GM18868 (cell line): ENCODE measurements around the gene JOSD1.
"Not testable (repeated sequence)": the region's sequence is repeated elsewhere in the genome, so short reads cannot be mapped to it uniquely, and the experiment has no call there.

Experiments used
- ATAC-seq: cut with Tn5 transposase; IDR thresholded peaks from one replicate; pipeline ENCODE4 v1.9.1; 2021; ENCODE audit warnings: mild to moderate bottlenecking, moderate library complexity; ENCODE audit not compliant: unreplicated experiment

Gene JOSD1

DNA sequence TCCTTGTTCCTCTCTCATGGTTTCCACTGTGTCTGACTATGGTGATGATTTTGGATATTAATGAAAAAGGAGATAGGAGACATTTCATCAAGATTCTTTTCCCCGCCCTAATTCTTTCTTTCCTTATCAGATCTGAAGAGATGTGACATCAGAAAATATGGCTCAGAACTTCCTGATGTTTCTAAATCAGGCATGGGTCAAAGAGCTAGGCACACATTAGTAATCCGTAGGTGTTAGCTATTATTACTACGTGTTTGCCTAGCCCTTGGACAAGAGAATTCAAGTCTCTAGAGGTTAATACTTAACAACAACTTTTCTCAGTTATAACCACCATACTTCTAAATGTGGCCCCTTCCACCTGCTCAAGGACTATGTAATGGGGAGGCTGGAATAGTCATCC, 5.8 kb downstream of the JOSD1 start:
- ATAC-seq: no peak

DNA sequence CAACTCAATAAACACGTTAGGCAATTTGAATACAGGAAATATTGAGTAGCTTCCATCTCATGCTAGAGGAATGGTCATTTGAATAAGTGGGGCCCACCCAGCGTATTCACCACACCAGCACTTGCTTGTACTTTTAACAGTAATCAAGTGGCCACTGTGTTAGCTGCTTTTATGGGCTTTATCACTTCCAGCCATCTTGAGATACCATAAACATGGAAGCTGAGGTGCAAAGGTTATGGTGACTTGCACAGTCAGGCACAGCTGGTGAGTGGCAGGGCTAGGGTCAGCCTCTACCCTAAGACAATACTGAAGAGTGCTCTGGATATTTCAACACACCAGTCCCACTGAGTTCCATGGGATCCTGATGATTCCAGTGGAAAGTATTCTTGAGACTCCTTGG, 6.7 kb downstream of the JOSD1 start:
- ATAC-seq: no peak

DNA sequence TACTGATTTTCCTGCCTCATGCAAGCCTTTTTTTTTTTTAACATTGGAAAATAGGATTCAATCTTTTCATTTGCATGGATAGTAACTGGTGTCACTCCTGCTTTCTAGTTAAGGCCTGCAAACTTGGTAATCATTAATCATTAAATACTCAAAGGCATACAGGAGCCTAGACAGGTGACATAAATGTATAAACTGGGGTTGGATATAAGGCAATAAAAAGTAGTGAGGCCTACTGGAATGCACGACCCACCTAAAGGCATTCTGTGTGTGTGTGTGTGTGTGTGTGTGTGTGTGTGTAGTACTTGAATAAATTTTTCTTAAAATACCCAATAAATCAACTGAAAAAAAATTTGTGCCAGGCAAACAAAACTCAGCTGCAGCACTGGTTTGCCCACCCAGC, 11.1 kb downstream of the JOSD1 start:
- no peak for ATAC-seq

DNA sequence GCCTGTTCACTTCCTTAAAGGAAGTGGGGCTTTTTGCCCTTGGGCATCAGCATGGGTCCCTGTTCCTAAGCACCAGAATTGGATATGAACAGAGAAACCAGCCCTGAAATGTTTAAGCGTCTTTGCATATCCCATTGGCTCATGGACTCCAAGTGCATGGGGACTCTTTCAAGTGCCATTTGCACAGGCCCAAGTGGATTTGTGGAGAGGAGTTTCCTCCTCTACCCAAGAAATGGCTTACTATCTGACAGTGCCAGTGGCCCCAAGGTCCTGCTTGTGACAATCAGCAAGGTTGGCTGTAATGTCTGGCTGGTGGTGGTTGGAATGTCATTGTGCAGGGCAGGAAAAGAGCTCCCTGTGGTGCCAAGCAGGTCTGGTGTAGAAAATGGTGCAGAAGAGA, 15.0 kb downstream of the JOSD1 start:
- no peak for ATAC-seq

DNA sequence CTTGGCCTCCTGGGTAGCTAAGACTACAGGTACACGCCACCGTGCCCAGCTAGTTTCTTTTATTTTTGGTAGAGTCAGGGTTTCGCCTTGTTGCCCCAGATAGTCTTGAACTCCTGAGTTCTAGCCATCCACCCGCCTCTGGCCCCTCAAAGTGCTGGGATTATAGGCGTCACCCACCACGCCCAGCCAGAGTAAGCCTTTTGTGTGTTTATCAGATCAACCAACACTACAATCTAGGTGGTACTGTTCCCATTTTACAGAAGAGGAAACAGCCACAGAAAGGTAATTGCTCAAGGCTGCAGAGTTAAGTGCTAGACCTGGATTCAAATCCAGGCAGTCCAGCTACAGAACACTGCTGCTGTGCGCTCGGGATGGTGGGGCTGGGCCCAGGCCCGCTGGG, 15.8 kb downstream of the JOSD1 start:
- ATAC-seq: no peak

DNA sequence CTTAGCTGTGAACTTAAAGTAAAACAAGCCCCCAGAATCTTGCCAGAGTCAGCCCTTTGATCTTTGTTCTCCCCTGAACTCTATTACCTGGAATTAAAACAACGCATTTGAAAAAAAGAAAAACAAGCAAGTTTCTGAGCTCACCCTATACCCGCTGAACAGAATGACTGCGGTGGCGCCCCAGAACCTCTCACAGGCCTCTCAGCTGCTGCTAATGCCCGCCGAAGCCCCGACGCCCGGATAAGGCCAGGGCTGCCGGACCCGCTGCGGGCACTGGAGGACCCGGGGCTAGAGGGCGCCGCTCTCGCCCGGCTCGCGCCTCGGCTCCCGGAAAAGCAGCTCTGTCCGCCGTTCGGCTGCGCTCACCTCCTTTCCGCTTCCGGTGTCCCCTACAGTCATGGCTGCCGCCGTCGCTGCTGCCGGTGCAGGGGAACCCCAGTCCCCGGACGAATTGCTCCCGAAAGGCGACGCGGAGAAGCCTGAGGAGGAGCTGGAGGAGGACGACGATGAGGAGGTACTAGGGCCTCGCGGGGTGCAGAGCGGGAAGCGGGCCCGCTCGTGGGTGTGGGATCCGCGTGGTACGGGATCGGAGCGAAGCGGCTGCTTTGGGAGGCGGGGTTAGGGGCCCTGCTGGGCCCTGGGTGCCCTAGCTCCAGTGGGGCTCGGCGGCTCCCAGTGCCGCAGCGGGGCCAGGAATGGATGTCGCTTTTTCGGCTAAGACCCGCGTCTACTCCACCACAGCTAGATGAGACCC, 19.0 kb downstream of the JOSD1 start, which contains the start of gene TOMM22:
Gene TOMM22 (plus strand): TSS at position 376 of the 754 bp plus-strand sequence. CDS start 22 bp downstream, at position 398.
- ATAC-seq: peak; percentile 96

DNA sequence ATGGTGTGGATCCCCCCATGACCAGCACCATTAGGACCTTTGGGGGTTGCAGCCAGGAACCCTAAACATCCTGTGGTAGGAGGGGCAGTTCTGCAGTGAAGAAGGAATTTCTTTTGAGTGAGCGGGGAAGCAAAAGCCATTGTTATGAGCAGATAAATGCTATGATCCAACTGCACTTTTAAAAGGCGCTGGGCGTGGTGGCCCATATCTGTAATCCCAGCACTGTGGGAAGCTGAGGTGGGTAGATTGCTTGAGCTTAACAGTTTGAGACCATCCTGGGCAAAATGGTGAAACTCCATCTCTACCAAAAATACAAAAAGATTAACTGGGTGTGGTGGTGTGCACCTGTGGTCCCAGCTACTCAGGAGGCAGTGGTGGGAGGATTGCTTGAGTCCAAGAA, 24.9 kb downstream of the JOSD1 start:
- ATAC-seq: no peak

DNA sequence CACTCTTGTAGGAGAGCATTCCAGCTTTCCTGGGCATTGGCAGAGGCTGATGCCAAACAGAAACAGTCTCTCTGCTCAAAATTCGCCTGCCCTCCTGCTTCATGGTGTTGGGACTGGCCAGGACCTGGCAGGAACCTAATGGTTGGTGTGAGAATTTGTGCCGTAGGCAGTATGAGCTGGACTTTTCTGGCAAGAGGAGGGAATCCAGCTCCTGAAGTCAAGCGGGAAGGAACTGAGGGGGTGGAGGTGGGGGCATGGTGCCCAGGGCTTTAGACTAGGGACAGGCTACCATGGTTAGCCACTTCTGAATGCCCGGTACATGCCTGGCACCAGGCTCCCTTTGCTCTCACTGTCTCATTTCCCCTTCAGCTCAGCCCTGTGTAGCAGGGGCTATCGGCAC, 25.9 kb downstream of the JOSD1 start:
- ATAC-seq: no peak

DNA sequence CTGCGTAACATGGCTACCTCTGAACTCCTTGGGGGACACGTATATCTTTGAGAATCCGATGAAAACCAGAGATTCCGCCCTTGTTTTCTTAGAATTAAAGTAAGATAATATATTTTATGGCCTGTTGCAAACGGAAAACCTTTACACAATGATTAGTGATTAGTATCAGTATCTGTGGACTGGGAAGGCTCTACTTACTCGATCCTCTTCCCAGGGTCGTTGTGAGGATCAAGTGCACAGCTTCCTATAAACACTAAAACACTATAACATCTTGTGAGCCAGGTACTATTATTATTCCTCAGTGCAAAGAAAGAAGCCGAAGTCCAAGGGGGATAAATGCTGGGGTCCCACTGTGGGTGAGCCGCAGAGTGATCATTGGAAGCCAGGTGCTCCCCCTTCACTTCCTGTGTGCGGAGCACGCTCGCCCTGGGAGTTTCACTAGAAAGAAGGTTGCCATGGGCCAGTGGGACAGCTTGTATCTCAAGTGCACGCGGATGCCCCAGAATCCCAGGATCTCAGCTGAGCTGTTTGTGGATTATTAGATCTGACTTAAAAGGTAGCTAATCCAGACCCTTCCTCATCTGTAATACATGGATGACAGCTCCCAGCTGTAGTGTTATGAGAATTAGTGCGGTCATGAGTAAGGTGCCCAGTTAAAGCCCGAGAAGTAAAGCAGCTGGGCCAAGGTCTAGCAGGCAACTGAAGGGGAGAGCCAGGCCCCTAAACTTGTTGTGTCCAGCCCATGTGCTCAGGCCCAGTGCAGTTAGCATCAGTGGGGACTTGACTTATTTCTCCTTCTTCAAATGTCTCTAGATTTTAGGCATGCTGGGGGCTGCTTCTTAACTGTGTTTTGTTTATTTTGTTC, 43.5 kb downstream of the JOSD1 start:
- no peak for ATAC-seq

DNA sequence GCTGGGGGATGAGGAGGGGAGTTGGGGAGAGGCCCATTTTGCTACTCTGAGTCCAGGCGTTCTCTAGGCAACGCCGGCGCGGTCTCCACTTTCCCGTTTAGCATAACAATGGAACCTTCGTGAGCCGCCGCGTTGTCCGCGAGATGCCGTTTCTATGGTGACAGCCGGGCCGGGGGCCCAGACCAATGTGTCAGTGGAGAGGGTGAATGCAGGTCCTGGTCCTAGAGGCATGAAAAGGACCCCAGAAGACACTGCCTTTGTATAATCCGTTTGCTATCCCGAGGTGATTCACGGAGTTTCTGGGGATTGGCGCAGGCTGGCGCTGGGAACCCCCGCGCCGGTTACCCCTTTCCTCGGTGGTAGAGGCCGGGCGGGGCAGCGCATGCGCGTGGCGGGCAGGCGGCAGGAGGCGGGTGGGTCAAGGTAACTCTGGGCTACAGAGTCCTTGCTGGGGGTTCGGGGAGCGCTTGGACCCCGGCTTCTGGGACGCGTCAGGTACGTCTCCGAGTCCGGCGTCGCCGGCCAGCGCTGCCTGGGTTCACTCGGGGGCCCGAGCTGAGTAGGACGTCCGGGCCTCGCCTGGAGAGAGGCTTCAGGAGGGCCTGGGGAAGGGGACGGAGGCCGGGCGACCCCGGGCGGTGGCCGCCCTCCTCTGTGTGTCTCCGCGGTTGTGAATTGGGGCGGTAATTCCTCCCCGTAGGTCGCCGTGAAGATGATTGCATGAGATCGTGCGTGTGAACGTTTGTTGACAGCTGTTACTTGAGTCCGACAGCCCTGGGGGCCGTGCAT, 44.3 kb downstream of the JOSD1 start, which contains the start of the genes CBY1 and FAM227A:
Gene CBY1 (plus strand): TSS at position 383 of the 789 bp plus-strand sequence. CDS start 11,417 bp downstream, outside the sequence.
Gene FAM227A (minus strand): TSS at position 137 of the 789 bp plus-strand sequence. CDS start 6,224 bp downstream, outside the sequence.
- ATAC-seq: peak; percentile 72

DNA sequence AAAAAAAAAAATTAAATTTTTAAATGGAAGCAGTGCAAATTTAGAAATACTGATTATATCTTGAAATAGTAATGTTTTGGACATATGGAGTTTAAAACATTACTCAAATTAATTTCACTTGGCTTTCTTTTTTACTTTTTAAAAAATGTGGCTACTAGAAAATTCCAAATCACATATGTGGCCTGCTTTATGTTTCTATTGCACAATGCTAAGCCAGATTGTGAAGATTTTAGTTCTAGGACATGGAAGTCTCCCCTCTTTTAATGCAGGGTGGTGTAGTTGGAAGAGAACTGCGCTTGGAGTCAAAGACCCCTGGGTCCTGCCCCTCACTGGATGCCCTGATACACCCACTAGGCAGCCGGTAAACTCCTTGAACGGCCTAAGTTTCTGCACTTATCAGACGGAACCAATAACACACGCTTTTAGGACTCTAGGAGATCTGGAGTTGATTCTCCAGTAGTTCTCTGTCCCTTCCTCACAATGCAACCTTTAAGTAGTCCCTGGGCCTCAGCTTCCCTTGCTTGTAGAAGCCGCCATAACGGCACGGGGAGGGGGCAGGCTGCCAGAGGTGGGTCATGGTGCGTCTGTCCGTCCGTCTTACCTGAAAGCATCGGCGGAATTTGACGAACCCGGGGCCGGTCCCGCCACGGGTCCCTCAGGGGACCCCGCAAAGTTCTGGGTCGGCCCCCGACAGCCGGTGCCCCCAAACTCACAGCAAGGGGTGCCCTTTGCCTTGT, 45.1 kb downstream of the JOSD1 start:
- ATAC-seq: no peak

DNA sequence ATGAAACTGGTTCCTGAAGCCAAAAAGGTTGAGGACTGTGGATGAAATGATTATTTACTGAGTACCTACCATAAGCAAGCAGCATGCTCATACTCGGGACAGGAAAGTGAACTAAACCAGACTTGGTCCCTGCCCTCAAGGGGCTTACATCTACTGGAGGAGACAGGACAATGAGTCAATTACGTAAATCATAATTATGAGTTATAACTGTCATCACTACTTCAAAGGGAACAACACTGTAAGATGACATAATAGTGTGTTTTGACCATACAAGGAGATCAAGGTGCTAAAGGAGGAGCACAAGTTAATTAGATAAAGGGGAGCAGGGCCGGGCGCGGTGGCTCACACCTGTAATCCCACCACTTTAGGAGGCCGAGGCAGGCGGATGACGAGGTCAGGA, 47.0 kb downstream of the JOSD1 start:
- ATAC-seq: no peak

DNA sequence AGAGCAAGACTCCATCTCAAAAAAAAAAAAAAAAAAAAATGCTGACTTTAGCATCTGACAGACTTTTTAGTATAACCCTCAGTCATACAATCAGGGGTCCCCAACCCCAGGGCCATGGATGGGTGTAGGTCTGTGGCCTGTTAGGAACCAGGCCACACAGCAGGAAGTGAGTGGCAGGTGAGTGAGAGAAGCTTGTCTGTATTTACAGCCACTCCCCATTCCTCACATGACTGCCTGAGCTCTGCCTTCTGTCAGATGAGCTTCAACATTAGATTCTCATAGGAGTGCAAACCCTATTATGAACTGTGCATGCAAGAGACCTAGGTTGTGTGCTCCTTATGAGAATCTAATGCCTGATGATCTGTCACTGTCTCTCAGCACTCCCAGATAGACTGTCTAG, 47.9 kb downstream of the JOSD1 start:
- ATAC-seq: no peak

DNA sequence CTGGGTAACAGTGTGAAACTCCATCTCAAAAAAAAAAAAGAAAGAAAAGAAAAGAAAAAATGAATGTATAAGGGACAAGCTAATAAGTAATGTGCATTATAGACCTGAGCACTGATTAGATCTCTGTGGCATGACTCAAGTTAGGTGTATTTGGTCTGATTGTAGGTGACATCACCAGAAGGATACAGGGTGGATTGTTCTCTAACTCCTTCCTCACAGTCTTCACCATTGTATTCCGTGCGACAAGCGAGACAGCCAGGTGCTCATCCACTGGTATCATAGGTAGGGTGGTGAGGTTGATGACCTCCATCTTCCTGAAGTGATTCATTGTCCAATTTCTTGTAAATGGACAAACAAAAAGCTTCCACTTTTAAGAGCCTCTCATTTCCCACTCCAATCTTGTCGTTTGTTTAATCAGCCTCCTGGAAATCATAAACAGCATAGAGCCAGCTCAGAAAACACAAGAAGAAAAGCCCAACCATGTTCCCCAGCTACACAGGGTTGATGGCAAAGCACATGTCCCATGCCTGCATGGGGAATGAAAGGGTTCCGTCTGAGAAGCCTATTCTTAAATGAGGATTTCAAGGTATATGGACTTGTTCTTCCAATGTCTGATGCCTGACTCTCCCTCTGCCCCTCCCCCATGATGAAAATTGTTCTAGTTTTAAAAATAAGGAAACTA, 50.8 kb downstream of the JOSD1 start:
- no peak for ATAC-seq

DNA sequence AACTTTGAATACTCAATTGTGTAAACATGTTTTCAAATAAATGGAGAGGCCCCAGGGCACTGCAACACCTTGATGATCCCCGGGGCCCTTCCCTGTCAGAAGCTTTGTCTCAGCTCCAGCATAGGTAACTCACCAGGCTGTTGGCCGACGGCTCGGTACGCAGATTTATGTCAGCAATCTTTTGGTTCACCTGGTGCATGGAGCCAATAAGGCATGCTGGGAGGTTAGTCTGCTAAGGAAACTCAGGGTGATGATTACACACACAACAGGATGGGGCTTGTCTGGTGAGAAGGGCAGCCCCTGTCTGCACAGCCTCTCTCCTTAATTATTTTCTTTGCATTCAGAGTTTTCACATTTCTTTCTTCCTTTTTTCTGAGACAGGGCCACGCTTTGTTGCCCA, 55.3 kb downstream of the JOSD1 start:
- ATAC-seq: no peak

DNA sequence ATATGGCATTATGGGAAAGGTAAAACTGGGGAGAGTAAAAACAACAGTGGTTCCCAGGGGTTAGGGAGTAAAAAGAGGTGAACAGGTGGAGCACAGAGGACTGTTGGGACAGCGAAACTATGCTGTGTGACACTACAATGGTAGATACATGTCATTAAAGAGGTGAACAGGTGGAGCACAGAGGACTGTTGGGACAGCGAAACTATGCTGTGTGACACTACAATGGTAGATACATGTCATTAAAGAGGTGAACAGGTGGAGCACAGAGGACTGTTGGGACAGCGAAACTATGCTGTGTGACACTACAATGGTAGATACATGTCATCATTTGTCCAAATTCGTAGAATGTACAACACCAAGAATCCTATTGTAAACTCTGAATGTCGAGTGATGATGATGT, 56.5 kb downstream of the JOSD1 start:
- not testable (repeated sequence) for ATAC-seq

DNA sequence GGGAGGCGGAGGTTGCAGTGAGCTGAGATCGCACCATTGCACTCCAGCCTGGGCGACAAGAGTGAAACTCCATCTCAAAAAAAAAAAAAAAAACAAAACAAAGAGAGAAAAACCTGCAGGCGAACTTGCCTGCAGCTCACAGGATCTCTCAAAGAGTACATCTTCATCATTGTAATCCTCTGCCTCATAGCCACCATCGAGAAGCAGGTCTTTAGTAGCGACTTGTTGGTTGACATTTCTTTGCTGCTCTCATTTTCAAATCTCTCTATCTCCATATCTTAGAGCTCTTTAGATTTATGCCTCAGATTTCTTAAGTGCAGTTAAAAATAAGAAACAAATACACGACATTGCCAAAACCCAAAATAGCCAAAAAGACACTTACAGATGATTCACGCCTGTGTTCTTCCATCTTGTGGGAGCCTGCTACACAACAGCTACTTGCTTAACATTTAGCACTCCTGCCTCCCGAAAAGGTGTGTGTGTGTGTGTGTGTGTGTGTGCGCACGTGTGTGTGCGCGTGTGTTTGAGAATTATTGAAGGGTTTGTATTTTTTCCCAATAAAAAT, 59.2 kb downstream of the JOSD1 start:
- no peak for ATAC-seq

DNA sequence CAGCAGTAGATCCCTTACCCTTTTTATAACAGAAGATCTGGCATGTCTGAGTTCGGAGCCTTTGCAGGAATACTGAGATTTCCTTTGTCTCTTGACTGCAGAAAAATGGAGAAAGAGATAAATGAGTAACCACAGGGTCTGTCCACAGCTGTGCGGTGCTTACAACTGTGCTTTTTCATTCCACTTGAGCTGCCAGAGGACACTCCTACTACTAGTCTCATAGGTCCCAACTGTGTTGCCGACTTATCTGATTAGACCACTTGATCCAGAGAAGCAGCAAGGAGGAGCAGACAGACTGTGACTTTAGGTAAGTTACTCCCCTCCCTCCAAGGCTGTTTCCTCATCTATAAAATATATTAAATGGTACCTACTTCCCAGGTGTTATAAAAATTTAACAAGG, 62.0 kb downstream of the JOSD1 start:
- no peak for ATAC-seq

DNA sequence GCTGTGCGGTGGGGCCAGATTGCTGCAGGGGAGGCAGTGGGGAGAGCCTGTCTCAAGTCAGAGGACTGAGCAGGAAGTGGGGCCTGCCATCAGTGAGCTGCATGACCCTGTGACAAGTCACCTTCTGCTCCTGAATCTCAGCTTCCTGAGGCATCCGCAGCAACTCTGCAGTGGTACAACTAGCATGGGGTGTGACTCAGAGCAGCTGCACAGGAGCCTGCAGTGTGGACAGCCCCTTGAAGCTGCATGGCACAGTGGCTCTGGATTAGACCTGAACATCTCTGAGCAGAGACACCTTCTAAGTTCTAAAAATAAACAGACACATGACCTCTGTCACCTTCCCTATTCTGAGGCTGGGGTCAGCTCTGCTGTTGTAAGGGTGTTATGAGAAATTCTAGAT, 62.5 kb downstream of the JOSD1 start:
- ATAC-seq: no peak
